ENCODE data around the gene PGLYRP1.

DNA sequence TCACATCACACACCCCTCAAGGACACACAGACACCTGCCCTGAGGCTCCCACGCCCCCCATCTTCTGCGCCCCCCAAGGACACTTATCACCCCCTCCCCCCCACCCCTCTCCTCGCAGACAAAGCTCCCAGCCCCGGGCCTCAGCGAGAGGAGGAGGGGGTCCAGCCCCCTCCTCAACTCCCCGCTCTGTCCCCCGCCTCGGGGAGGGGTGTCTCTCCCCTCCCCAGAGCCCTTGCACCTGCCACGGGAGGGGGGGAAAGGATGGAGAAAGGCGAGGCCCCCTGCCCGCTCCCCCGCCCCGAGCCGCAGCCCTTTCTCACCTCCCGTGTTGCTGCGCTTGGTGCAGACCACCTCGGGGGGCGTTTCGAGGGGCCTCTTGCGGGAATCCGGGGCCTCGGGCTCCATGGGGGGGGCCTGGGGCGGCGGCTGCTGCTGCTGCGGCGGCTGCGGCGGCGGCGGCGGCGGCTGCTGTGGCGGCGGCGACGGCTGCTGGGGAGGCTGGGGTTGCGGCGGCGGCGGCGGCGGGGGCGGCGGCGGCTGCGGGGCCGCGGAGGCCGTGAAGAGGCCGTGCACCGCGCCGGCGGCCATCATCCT, 49.8 kb downstream of the PGLYRP1 start:
- TF ChIP-seq, protein P1, sequence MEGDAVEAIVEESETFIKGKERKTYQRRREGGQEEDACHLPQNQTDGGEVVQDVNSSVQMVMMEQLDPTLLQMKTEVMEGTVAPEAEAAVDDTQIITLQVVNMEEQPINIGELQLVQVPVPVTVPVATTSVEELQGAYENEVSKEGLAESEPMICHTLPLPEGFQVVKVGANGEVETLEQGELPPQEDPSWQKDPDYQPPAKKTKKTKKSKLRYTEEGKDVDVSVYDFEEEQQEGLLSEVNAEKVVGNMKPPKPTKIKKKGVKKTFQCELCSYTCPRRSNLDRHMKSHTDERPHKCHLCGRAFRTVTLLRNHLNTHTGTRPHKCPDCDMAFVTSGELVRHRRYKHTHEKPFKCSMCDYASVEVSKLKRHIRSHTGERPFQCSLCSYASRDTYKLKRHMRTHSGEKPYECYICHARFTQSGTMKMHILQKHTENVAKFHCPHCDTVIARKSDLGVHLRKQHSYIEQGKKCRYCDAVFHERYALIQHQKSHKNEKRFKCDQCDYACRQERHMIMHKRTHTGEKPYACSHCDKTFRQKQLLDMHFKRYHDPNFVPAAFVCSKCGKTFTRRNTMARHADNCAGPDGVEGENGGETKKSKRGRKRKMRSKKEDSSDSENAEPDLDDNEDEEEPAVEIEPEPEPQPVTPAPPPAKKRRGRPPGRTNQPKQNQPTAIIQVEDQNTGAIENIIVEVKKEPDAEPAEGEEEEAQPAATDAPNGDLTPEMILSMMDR (IDR thresholded peaks at IDR 0.05): no peak
- TF ChIP-seq POLR2A (IDR thresholded peaks at IDR 0.05): no peak
